GM19099 (cell line): ENCODE measurements around the gene AAMP.
A peak's percentile ranks its signal among the peaks of the same experiment; 100 is the strongest.

Experiments used
- POLR2A ChIP-seq: IDR thresholded peaks from 3 replicates; pipeline ENCODE4 v1.6.1; 2011; ENCODE audit warnings: low read depth; ENCODE audit not compliant: insufficient read length; ENCODE audit errors: extremely low read depth

Gene AAMP

GRCh38 chr2:218269900-218270720, at the start of gene AAMP, which contains the start of gene PNKD:
Gene AAMP, minus strand, starts transcription at chr2:218270137. Its CDS starts 51 bp downstream, at chr2:218270086.
Gene PNKD, plus strand, starts transcription at chr2:218270519. Its CDS starts 17 bp downstream, at chr2:218270536.
- peak; percentile 73 for TF ChIP-seq POLR2A

- TF ChIP-seq POLR2A = no peak
These were observed 48.3 kb upstream of the AAMP start for GRCh38 chr2:218318241-218318640.

GRCh38 chr2:218317835-218318234, 47.9 kb upstream of the AAMP start:
- no peak for TF ChIP-seq POLR2A

- no peak for TF ChIP-seq POLR2A
These were observed 47.3 kb upstream of the AAMP start for GRCh38 chr2:218317303-218317630.

GRCh38 chr2:218315397-218315796, 45.5 kb upstream of the AAMP start:
- TF ChIP-seq POLR2A = no peak

GRCh38 chr2:218313356-218313755, 43.4 kb upstream of the AAMP start:
- TF ChIP-seq POLR2A = no peak

GRCh38 chr2:218312267-218312756, 42.4 kb upstream of the AAMP start:
- no peak for TF ChIP-seq POLR2A

- no peak for TF ChIP-seq POLR2A
These were observed 41.1 kb upstream of the AAMP start for GRCh38 chr2:218310853-218311540.

- no peak for TF ChIP-seq POLR2A
These were observed 37.6 kb upstream of the AAMP start for GRCh38 chr2:218307415-218308090.

- TF ChIP-seq POLR2A = no peak
These were observed 36.4 kb upstream of the AAMP start for GRCh38 chr2:218306184-218306920.

- no peak for TF ChIP-seq POLR2A
These were observed 35.4 kb upstream of the AAMP start for GRCh38 chr2:218305383-218305782.

GRCh38 chr2:218301176-218301819, 31.4 kb upstream of the AAMP start:
- no peak for TF ChIP-seq POLR2A

GRCh38 chr2:218300141-218300540, 30.2 kb upstream of the AAMP start:
- no peak for TF ChIP-seq POLR2A

GRCh38 chr2:218298314-218298875, 28.5 kb upstream of the AAMP start:
- TF ChIP-seq POLR2A = no peak

- no peak for TF ChIP-seq POLR2A
These were observed 26.9 kb upstream of the AAMP start for GRCh38 chr2:218296847-218297246.

- TF ChIP-seq POLR2A = no peak
These were observed 26.3 kb upstream of the AAMP start for GRCh38 chr2:218296200-218296599.
